GM18909 (cell line): ENCODE measurements around the gene JAG2.
"Not testable (repeated sequence)": the region's sequence is repeated elsewhere in the genome, so short reads cannot be mapped to it uniquely, and the experiment has no call there.

Experiments
- ATAC-seq: cut with Tn5 transposase; IDR thresholded peaks from one replicate; pipeline ENCODE4 v1.9.1; 2021; ENCODE audit warnings: mild to moderate bottlenecking; ENCODE audit not compliant: unreplicated experiment, poor library complexity

The JAG2 gene

DNA sequence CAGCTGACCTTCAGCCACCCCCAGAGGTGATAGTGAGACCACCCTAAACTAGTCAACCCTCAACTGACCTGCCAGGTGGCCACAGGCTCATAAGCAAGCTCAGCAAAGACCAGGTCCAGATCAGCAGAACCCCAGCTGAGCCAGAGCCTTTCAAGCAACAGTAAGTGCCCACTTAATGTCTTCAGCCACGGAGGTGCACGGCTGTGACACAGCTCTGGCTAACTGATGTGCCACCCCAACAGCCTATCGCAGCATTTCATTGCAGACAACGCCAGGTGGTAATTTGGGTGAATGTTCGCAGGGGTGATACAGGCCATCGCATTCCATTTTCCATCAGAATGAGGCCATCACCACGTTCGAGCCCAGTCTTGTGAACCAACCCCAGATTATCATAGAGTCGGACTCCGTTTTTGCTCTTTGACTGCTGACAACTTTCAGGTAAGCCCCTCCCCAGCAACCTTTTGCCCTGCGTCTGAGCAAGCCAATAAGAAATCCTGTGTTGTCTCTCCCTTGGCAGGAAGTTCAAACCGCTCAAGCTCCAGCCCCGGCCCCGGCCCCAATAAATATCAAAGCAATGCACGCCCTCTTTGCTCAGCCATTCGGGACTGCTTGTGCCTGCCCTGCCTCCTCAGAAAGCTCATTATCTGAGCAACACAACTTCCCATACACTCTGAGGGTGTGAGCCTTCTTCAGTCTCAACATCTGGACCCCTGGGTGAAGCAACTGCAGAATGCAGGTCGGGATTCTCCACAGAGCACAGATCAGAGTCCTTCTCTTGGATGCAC lies 44.4 kb downstream of the JAG2 start:
- no peak for ATAC-seq

- ATAC-seq, result no peak
These were observed 45.4 kb downstream of the JAG2 start for GRCh38 chr14:105123064-105123665.

DNA sequence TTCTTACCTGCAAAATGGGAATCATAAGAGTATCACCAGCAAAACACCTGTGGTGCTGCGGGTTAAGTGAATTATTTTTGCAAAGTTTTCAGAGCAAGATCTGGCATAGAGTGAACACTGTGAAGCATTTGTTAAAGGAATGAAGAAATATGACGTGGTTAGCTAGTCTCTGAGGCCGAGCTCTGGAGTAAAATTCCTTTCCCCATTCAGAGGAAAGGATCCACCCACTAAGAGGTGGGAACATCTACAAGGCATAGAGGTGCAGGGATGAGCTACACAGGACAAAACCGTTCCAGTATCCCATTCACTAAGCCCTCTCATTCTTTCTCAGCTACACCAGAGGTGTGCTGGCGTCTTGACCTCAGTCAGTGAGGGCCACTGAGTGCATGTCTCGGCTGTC lies 48.5 kb downstream of the JAG2 start:
- no peak for ATAC-seq

GRCh38 chr14:105119408-105120025 lies 49.1 kb downstream of the JAG2 start:
- no peak for ATAC-seq

DNA sequence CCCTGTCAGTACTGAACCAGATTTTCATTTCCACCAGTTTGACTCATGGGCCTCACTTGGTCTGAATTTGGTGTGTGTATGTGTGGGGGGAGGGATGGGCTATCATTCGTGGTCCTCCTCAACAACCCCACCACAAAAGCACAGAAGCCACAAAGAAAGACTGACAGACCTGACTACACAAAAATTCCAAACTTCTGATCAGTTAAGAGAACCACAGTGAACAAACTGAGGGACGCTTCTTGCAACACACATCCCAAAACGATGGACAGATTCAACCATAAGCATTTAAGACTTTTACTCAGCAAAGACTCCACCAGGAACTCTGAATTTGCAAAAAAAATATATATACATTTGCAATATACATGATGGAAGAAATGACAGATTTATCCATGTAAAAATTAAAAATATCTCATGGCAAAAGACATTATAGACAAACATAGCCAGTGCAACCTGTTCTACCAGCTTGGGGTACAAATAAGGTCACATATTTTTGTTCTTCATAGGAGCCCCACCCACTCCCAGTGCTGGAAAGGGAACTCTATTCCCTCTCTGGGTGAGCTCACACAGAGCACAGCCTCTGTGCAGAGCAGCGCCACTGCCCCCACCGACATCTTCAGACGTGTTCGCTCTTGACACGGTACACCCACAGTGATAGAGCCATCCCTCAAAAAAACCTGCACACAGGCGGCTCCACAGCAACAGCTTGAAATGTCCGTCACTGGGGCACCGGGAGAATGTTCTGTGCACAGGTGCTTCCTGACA lies 49.7 kb downstream of the JAG2 start:
- no peak for ATAC-seq

- no peak for ATAC-seq
These were observed 50.7 kb downstream of the JAG2 start for GRCh38 chr14:105117710-105118385.

GRCh38 chr14:105117257-105117646 lies 51.3 kb downstream of the JAG2 start:
- ATAC-seq, result no peak

DNA sequence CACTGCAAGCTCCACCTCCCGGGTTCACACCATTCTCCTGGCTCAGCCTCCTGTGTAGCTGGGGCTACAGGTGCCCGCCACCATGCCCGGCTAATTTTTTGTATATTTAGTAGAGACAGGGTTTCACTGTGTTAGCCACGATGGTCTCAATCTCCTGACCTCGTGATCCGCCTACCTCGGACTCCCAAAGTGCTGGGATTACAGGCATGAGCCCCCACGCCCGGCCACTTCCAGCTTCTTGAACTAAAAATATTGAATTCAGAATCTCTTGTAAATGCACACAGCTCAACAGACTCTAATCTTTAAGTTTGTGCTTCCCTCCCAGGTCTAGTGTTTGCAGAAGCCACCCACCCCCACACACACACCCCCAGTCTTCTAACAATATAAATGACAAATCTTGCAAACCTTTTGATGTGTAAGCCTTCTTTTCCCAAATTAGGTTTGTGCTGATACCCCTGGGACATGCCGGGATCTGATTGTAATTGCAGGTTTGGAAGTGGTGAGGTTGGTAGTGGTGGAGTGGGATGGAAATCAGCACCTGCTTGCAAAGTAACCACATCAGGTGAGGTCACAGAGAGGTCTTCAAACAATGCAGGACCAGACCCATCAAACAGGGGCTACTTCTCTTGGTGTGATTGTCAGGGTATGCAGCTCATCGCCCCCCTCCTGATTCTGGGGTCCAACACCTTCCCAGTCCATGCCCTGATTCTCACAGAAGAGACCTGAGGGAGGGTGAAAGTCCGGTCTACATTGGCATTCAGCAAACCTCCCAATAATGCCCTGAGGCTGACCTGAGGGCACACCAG lies 51.9 kb downstream of the JAG2 start:
- ATAC-seq, result no peak

GRCh38 chr14:105109243-105109642 lies 59.3 kb downstream of the JAG2 start:
- not testable (repeated sequence) for ATAC-seq

GRCh38 chr14:105108516-105108864 lies 60.1 kb downstream of the JAG2 start:
- ATAC-seq, result no peak

GRCh38 chr14:105107781-105108515 lies 60.6 kb downstream of the JAG2 start:
- no peak for ATAC-seq

- no peak for ATAC-seq
These were observed 61.2 kb downstream of the JAG2 start for GRCh38 chr14:105107351-105107750.

DNA sequence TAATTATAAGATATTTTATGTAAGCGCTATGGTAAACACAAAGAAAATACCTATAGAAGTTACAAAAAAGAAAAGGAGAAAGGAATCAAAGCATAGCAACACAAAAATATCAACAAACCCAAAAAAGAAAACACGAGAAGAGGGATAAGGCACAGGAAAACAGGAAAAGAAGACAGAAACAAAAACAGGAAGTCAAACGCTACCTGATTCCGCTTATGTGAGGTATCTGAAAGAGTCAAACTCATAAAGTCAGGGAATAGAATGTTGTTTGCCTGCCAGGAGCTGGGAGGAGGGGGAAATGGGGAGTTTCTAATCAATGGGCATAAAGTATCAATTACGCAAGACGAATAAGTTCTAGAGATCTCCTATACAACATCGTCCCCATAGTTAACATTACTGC lies 63.4 kb downstream of the JAG2 start:
- ATAC-seq, result no peak

- no peak for ATAC-seq
These were observed 65.7 kb downstream of the JAG2 start for GRCh38 chr14:105102893-105103292.

DNA sequence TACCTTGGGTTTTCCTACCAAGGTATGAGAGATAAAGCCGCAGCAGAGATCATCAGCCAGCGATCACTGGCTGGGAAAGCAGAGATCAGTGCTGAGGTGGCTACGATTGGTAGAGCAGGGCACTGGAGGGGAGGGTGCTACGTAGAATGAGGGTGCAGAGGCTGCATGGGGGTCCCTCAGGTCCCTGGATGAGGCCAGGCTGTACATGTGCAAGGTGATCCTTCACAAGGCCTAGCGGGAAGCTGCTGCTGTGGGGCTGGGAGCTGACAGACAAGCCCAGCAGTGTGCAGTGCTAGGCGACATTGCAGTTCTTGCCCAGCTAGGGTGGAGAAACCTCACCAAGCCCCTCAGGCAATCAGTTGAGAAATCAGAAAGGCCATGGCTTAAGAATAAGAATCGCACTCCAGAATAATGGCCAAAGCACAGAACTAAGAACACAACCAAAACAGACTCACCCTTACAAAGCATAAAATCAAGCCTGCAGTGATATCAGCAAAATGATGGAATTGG lies 66.2 kb downstream of the JAG2 start:
- ATAC-seq, result no peak

DNA sequence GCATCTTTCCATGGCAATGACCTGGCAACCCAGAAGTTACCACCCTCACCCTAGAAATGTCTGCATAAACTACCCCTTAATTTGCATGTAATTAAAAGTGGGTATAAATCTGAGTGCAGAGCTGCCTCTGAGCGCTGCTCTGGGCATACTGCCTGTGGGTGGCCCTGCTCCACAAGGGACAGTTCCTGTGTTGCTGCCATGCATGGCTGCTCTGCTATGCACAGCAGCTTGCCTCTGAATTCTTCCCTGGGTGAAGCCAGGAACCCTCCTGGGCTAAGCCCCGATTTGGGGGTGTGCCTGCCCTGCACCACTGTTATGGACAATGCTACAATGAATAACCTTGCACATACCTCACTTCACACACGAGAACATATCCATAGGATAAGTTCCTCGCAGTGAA lies 67.7 kb downstream of the JAG2 start:
- ATAC-seq, result no peak

GRCh38 chr14:105099778-105100177 lies 68.8 kb downstream of the JAG2 start:
- no peak for ATAC-seq

- no peak for ATAC-seq
These were observed 70.3 kb downstream of the JAG2 start for GRCh38 chr14:105098316-105098715.

GRCh38 chr14:105097794-105098127 lies 70.8 kb downstream of the JAG2 start:
- ATAC-seq, result no peak
